H1 (cell line): Measurements from ENCODE around the gene ONECUT2. TPM values are rescaled to one million over a fixed set of nuclear protein-coding genes. Genes with fewer than 3 reads are reported as not detected.

ENCODE experiments used
- BACH1 ChIP-seq: IDR thresholded peaks from 2 replicates; pipeline ENCODE4 v1.6.1; 2012; ENCODE audit warnings: low read length, improper control_type of control experiment
- EGR1 ChIP-seq: IDR thresholded peaks from 2 replicates; pipeline ENCODE4 v1.6.1; 2011; ENCODE audit warnings: low read depth, low read length, borderline replicate concordance
- GABPA ChIP-seq: IDR thresholded peaks from 2 replicates; pipeline ENCODE4 v1.6.1; 2011; ENCODE audit warnings: mild to moderate bottlenecking, low read length, moderate library complexity, borderline replicate concordance; ENCODE audit not compliant: insufficient read depth
- KDM1A ChIP-seq: fragments of 200-600, 300-600 bp; sonication (generic); IDR thresholded peaks from 2 replicates; pipeline ENCODE4 v1.7.1; 2016; ENCODE audit warnings: mild to moderate bottlenecking, low read length, borderline replicate concordance
- NRF1 ChIP-seq: IDR thresholded peaks from 2 replicates; pipeline ENCODE4 v1.6.1; 2011; ENCODE audit warnings: mild to moderate bottlenecking, low read depth, low read length, improper control_type of control experiment
- RAD21 ChIP-seq, 2 experiments: IDR thresholded peaks in 1 of 2; conservative IDR thresholded peaks in 1 of 2; 2 replicates each; pipeline ENCODE4 v1.6.1; 2011; ENCODE audit warnings: low read depth in 2 of 2, low read length in 2 of 2, improper control_type of control experiment in 1 of 2, inconsistent platforms in 1 of 2, mild to moderate bottlenecking in 1 of 2, moderate library complexity in 1 of 2
- RBBP5 ChIP-seq: IDR thresholded peaks from 2 replicates; pipeline ENCODE4 v1.7.1; 2012; ENCODE audit warnings: low read depth, mild to moderate bottlenecking, inconsistent platforms, low read length, moderate library complexity, borderline replicate concordance
- RNF2 ChIP-seq: fragments of 200-900, 300-1000 bp; sonication (generic); IDR thresholded peaks from 2 replicates; pipeline ENCODE4 v1.7.1; 2016; ENCODE audit warnings: borderline replicate concordance, low read depth, mild to moderate bottlenecking, antibody characterized with exemption, low read length; ENCODE audit not compliant: poor library complexity, severe bottlenecking; ENCODE audit errors: missing control alignments
- TBP ChIP-seq: IDR thresholded peaks from 2 replicates; pipeline ENCODE4 v1.6.1; 2011; ENCODE audit warnings: low read depth, low read length, improper control_type of control experiment
- polyA plus RNA-seq, 7 experiments: library from polyadenylated mRNA; depleted of rRNA in 3 of 7; stranded (reverse) in 5 of 7; unstranded in 2 of 7; fragments of >200 nt in 5 of 7; fragments of 200-250 nt in 2 of 7; gene quantifications; 1 replicate in 5 of 7; 2 replicates in 1 of 7; 4 replicates in 1 of 7; pipeline versions ENCODE4 v1.2.1 to v1.2.3, GENCODE V29; 2011 to 2013; ENCODE audit warnings: missing spikeins in 2 of 7, mixed read lengths in 2 of 7
- total RNA-seq: library from RNA; stranded (reverse); fragmentation: NEBNext Ultra II Directional; extraction: Animal tissue kit (Norgen Biotek cat#: 25700); gene quantifications from 2 replicates; pipeline ENCODE4 v1.2.1, GENCODE V29; 2021
- TF ChIP-seq, protein P1 (sequence below), 3 experiments: IDR thresholded peaks; 1 replicate in 2 of 3; 2 replicates in 1 of 3; pipeline versions ENCODE4 v1.5.1 to v1.6.1; 2011; ENCODE audit warnings: low read length in 3 of 3, mild to moderate bottlenecking in 3 of 3, inconsistent platforms in 2 of 3, low read depth in 1 of 3, moderate library complexity in 1 of 3; ENCODE audit not compliant: insufficient read depth in 1 of 3; ENCODE audit errors: control extremely low read depth in 1 of 3

Gene ONECUT2
- total and polyA plus RNA-seq, 2 of the 8 experiments (the other 6 are each of a cell fraction or from before 2014, with no cell fraction given) = 0.38 to 1.9 TPM

GRCh38 chr18:57430079-57431001, 4.8 kb upstream of the ONECUT2 start (continued):
- TF ChIP-seq RBBP5 = peak; percentile 59
- no peak for TF ChIP-seq GABPA
- TF ChIP-seq RNF2 = peak; percentile 49
- TF ChIP-seq EGR1 = peak; percentile 25; the same call in 1 of the 2 replicates
- no peak for TF ChIP-seq TBP
- no peak for TF ChIP-seq KDM1A
- TF ChIP-seq, protein P1, sequence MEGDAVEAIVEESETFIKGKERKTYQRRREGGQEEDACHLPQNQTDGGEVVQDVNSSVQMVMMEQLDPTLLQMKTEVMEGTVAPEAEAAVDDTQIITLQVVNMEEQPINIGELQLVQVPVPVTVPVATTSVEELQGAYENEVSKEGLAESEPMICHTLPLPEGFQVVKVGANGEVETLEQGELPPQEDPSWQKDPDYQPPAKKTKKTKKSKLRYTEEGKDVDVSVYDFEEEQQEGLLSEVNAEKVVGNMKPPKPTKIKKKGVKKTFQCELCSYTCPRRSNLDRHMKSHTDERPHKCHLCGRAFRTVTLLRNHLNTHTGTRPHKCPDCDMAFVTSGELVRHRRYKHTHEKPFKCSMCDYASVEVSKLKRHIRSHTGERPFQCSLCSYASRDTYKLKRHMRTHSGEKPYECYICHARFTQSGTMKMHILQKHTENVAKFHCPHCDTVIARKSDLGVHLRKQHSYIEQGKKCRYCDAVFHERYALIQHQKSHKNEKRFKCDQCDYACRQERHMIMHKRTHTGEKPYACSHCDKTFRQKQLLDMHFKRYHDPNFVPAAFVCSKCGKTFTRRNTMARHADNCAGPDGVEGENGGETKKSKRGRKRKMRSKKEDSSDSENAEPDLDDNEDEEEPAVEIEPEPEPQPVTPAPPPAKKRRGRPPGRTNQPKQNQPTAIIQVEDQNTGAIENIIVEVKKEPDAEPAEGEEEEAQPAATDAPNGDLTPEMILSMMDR (IDR thresholded peaks at IDR 0.05; ENCODE audit: control extremely low read depth in 1 of 3, insufficient read depth in 1 of 3, low read depth in 1 of 3, low read length in 3 of 3) = no peak
- no peak for TF ChIP-seq NRF1
- TF ChIP-seq RAD21 (IDR thresholded peaks at IDR 0.05 in 1 of 2, conservative IDR thresholded peaks at IDR 0.05 in 1 of 2; ENCODE audit: low read depth in 2 of 2, low read length in 2 of 2) = no peak
- TF ChIP-seq BACH1 = no peak
